Measurements from ENCODE around the gene RNF13. TPM values are rescaled to one million over a fixed set of nuclear protein-coding genes. Genes with fewer than 3 reads are reported as not detected.

Gene RNF13
- total RNA-seq, 2 donors from 2014 or later = 51.9 to 84.0 TPM

- Histone ChIP-seq H3K36me3 (no peaks in the 10 kb centered on the region), H3K4me3 (no peak overlapping the region), H3K9me3 (no peaks in the 10 kb centered on the region), H3K4me1 (ENCODE audit: control insufficient read depth in 1 of 2, low read depth in 2 of 2) (peaks cover 16 to 56% of the 10 kb centered on the region in 2 donors), H3K27me3 (replicated peaks; ENCODE audit: insufficient read depth) (no peaks in the 10 kb centered on the region), H3K27ac (no peak overlapping the region)
- DNase-seq (ENCODE audit: low spot score) (no peak), ATAC-seq (ENCODE audit: insufficient number of reproducible peaks, low FRiP score, low read depth) (no peak)
- TF ChIP-seq CTCF (IDR thresholded peaks at IDR 0.05) = no peak
Measured at GRCh38 chr3:149891621-149892020, 78.6 kb downstream of the RNF13 start.

GRCh38 chr3:149892371-149892770 is 79.4 kb downstream of the RNF13 start:
- H3K27me3 ChIP-seq (replicated peaks; ENCODE audit: insufficient read depth) = no peaks in the 10 kb centered on the region
- no peaks in the 10 kb centered on the region for H3K36me3 ChIP-seq
- ATAC-seq (ENCODE audit: insufficient number of reproducible peaks, low FRiP score, low read depth) (no peak), DNase-seq (ENCODE audit: low spot score) (no peak)
- TF ChIP-seq CTCF (IDR thresholded peaks at IDR 0.05) = no peak
- H3K9me3 ChIP-seq = no peaks in the 10 kb centered on the region
- H3K4me1 ChIP-seq (ENCODE audit: control insufficient read depth in 1 of 2, low read depth in 2 of 2) = peaks cover 16 to 57% of the 10 kb centered on the region in 2 donors
- H3K4me3 ChIP-seq = no peak overlapping the region
- H3K27ac ChIP-seq = peak overlapping the region in 1 of 2 donors; percentile 32

- H3K36me3 ChIP-seq = no peaks in the 10 kb centered on the region
- peaks cover 30 to 76% of the 10 kb centered on the region in 2 donors for H3K4me1 ChIP-seq (ENCODE audit: control insufficient read depth in 1 of 2, low read depth in 2 of 2)
- H3K9me3 ChIP-seq = no peaks in the 10 kb centered on the region
- TF ChIP-seq CTCF (IDR thresholded peaks at IDR 0.05) = no peak
- H3K27ac ChIP-seq = peak overlapping the region in 1 of 2 donors; percentile 58
- ATAC-seq (ENCODE audit: insufficient number of reproducible peaks, low FRiP score, low read depth) = no peak
- no peak overlapping the region for H3K4me3 ChIP-seq
- no peak for DNase-seq (ENCODE audit: low spot score)
- no peaks in the 10 kb centered on the region for H3K27me3 ChIP-seq (replicated peaks; ENCODE audit: insufficient read depth)
Measured at GRCh38 chr3:149894205-149894604, 81.2 kb downstream of the RNF13 start.

- Histone ChIP-seq H3K4me3 (no peak overlapping the region), H3K27ac (peak overlapping the region; percentile 40 to 58), H3K9me3 (no peaks in the 10 kb centered on the region), H3K4me1 (ENCODE audit: control insufficient read depth in 1 of 2, low read depth in 2 of 2) (peaks cover 30 to 74% of the 10 kb centered on the region in 2 donors), H3K36me3 (no peaks in the 10 kb centered on the region), H3K27me3 (replicated peaks; ENCODE audit: insufficient read depth) (no peaks in the 10 kb centered on the region)
- ATAC-seq (ENCODE audit: insufficient number of reproducible peaks, low FRiP score, low read depth) = no peak
- DNase-seq (ENCODE audit: low spot score) = no peak
- no peak for TF ChIP-seq CTCF (IDR thresholded peaks at IDR 0.05)
Measured at GRCh38 chr3:149895339-149895738, 82.3 kb downstream of the RNF13 start.

- DNase-seq (ENCODE audit: low spot score) (no peak), ATAC-seq (ENCODE audit: insufficient number of reproducible peaks, low FRiP score, low read depth) (no peak)
- Histone ChIP-seq H3K27me3 (replicated peaks; ENCODE audit: insufficient read depth) (no peaks in the 10 kb centered on the region), H3K27ac (no peak overlapping the region), H3K9me3 (no peaks in the 10 kb centered on the region), H3K36me3 (no peaks in the 10 kb centered on the region), H3K4me1 (ENCODE audit: control insufficient read depth in 1 of 2, low read depth in 2 of 2) (peaks cover 30 to 72% of the 10 kb centered on the region in 2 donors), H3K4me3 (no peak overlapping the region)
- no peak for TF ChIP-seq CTCF (IDR thresholded peaks at IDR 0.05)
Measured at GRCh38 chr3:149895769-149896168, 82.8 kb downstream of the RNF13 start.
